Central memory CD8-positive, alpha-beta T cell (primary cell): ENCODE results near the gene DYSF.

Source experiments
- ATAC-seq: fragments of 150-1000 bp; cut with Tn5 transposase; replicated peaks from 2 replicates; pipeline ENCODE4 v1.10.0; 2022; ENCODE audit warnings: mild to moderate bottlenecking, moderate FRiP score, moderate number of reproducible peaks; ENCODE audit not compliant: poor library complexity, severe bottlenecking; ENCODE audit errors: extremely low read depth
- DNase-seq, 2 donors: peaks; one replicate each; pipeline ENCODE4 v3.0.0; 2021; ENCODE audit warnings: low spot score in 2 of 2
- H3K27ac Mint-ChIP-seq: one replicate; pipeline ENCODE4 v1.8.0; 2022; ENCODE audit warnings: low read depth, mild to moderate bottlenecking, moderate library complexity, mixed read lengths
- H3K27me3 Mint-ChIP-seq: one replicate; pipeline ENCODE4 v1.8.0; 2022; ENCODE audit warnings: mixed read lengths
- H3K36me3 Mint-ChIP-seq: one replicate; pipeline ENCODE4 v1.8.0; 2022; ENCODE audit warnings: mild to moderate bottlenecking, moderate library complexity, mixed read lengths; ENCODE audit not compliant: insufficient read depth
- H3K4me1 Mint-ChIP-seq: one replicate; pipeline ENCODE4 v1.8.0; 2022; ENCODE audit warnings: mixed read lengths
- H3K4me3 Mint-ChIP-seq: one replicate; pipeline ENCODE4 v1.8.0; 2022; ENCODE audit warnings: mild to moderate bottlenecking, moderate library complexity, mixed read lengths
- H3K9me3 Mint-ChIP-seq: one replicate; pipeline ENCODE4 v1.8.0; 2022; ENCODE audit warnings: mixed read lengths

The DYSF gene

DNA sequence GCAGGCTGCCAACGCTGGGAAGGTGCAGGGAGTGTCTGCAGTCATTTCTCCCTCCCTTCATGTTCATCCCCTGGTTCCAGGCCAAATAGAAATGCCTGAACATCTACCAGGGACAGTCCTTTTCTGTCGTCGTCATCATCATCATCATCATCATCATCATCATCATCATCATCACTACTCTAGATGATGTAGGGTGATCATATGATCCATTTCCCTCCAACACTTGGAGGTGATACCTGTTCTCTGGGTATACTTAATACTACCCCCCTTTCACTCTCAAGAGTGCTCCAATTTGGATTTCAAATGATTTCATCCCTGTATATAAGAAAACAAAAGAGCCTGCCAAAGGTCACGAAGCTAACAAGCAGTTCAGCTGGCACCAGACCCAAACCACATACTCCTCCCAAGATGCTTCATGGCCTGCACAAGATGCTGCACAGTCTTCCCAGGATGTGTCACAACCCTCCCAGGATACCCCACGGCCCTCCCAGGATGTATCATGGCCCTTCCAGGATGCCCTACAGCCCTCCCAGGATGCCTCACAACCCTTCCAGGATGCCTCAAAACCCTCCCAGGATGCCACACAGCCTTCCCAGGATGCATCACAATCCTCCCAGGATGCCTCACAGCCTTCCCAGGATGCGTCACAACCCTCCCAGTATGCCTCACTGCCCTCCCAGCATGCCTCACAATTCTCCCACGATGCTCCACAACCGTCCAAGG lies 257.9 kb downstream of the DYSF start:
- Mint-ChIP-seq H3K4me1 (no peaks in the 10 kb centered on the region), H3K9me3 (no peaks in the 10 kb centered on the region), H3K4me3 (no peak overlapping the region), H3K36me3 (peaks cover 1% of the 10 kb centered on the region), H3K27me3 (peaks cover 28% of the 10 kb centered on the region), H3K27ac (no peak overlapping the region)
- ATAC-seq (no peak), DNase-seq (no peak)

DNA sequence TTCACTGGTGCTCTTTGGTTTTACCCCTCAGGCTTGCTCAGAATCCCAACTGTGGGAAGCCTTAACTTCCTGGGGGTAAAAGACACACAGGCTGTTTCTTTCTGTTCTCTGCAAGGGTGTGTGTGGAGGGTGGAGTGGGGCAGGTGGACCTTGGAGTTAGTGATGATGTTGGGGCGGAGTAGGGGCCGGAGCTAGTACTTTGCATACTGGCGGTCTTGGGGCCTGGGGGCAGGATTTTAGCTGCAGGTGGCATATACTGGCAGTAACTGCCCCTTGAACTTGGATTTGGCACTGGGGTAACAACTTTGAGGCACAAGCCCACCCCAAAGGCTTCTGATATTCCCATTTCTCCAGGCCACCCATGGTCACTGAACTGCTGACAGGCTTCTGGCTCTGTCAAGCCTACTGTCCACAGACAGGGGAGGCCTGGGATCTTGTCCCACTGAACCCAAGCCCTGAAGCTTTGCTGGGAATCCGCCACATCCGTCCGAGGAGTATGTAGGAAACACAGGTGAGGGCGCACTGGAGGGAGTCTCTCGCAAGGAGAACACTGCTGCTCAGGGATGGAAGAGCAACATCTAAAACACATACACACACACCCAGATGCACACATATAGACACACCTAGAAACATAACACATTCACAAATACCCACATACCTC lies 258.9 kb downstream of the DYSF start:
- Mint-ChIP-seq H3K36me3 (peaks cover 1% of the 10 kb centered on the region), H3K9me3 (no peaks in the 10 kb centered on the region), H3K27ac (no peak overlapping the region), H3K4me1 (no peaks in the 10 kb centered on the region), H3K4me3 (no peak overlapping the region), H3K27me3 (peaks cover 28% of the 10 kb centered on the region)
- ATAC-seq (no peak), DNase-seq (no peak)

DNA sequence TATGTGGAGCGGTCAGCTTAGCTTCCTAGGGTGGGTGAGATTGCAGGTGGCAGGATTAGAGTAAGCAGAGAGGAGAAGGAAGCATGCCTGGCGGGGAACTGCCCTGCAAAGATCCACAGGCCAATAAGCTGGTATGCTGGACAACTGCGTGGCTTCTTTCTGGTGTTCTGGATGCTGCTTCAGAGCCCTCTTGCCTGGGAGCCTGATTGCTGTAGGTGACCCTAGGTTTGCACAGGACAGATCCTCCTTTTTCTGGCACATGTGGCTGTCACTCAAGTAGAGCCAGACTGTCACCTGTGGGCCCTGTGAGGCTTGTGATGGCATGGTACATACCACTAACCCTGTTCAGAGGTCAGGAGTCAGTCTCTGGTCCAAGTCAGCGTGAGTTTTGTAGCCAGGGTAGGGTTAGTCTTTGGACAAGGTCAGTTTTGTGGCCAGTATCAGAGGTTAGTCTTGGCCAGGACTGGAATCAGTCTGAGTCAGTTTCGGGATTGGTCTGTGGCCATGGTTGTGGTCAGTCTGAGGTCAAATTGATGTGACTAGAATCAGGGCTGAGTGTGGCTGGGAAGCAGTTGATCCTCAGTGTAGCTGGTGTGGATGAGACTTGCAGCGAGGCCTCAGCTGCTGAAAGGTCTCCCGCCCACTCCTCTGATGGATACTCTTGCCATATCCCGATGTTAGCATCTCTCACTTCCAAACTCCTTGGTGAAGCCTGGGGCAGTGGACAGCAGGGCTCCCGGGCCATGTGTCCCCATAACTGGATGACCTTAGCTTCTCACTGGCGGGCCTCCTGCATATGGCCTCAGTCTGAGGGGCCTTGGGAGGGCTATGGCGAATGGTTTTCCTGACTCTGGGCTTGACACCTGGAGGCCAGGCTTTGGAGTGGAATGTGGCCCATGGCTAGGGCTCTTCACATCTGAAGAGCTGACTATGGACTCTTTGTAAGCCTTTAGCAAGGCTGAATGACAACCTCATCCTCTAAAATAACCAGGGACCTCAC lies 260.5 kb downstream of the DYSF start:
- no peak overlapping the region for H3K27ac Mint-ChIP-seq
- H3K27me3 Mint-ChIP-seq, result peaks cover 37% of the 10 kb centered on the region
- H3K9me3 Mint-ChIP-seq, result no peaks in the 10 kb centered on the region
- peaks cover 3% of the 10 kb centered on the region for H3K36me3 Mint-ChIP-seq
- ATAC-seq (no peak), DNase-seq (no peak)
- H3K4me1 Mint-ChIP-seq, result no peaks in the 10 kb centered on the region
- H3K4me3 Mint-ChIP-seq, result no peak overlapping the region

DNA sequence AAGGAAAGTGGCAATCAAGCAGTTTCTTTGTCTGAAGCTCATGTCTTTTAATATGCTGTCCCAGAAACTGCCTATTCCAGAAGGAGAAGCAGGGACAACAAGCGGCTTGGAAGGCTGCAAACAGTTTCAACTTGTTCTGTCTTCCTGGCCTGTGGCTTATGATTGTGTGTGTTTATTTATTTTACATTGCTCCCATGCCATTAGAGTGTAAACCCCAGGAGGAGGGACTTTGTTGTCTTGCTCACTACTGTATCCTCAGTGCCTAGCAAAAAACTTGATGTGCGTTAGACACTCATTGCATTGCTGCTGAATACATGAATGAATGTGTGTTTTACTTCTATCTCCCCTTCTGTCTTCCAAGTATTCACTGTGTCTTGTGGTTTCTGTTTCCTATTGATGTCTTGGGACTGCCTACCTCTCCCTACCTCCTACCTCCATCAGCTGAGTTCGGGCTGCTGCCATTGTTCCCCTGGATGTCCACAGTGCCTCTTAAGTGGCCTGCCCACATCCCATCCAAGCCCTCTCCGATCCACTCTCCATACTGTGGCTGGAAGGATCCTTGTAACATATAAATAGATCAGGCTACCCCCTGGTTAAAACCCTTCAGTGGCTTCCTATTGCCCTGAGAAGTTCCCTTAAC lies 261.4 kb downstream of the DYSF start:
- Mint-ChIP-seq H3K36me3 (peaks cover 3% of the 10 kb centered on the region), H3K27ac (no peak overlapping the region), H3K27me3 (peaks cover 36% of the 10 kb centered on the region), H3K4me1 (no peaks in the 10 kb centered on the region), H3K4me3 (no peak overlapping the region), H3K9me3 (no peaks in the 10 kb centered on the region)
- DNase-seq (no peak), ATAC-seq (no peak)

DNA sequence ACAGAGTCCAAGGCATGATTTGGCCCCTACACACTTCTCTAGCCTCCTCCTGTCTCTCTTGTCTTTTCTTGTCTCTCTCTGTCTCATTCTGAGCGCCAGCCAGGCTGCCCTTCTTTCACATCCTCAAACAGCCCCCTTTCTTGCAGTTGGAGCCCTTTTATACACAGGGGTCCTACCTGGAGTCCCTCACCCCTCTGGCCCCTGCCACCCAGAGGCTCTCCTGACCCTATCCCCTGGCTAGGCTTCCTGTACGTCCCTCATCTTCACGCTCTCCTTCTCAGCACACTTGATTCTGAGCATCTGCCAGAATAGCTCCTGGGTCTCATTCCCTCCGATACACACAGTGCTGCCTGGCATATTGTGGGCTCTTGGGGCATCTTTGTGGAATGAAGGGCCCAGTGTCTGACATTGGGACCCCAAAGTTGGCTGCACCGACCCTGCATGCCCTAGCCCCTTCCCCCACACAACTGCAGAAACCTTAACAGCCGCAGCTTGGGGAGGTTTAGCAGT lies 261.9 kb downstream of the DYSF start:
- ATAC-seq (no peak), DNase-seq (no peak)
- H3K27me3 Mint-ChIP-seq, result peaks cover 30% of the 10 kb centered on the region
- H3K9me3 Mint-ChIP-seq, result no peaks in the 10 kb centered on the region
- H3K36me3 Mint-ChIP-seq, result peaks cover 3% of the 10 kb centered on the region
- H3K4me3 Mint-ChIP-seq, result no peak overlapping the region
- H3K4me1 Mint-ChIP-seq, result no peaks in the 10 kb centered on the region
- H3K27ac Mint-ChIP-seq, result no peak overlapping the region

DNA sequence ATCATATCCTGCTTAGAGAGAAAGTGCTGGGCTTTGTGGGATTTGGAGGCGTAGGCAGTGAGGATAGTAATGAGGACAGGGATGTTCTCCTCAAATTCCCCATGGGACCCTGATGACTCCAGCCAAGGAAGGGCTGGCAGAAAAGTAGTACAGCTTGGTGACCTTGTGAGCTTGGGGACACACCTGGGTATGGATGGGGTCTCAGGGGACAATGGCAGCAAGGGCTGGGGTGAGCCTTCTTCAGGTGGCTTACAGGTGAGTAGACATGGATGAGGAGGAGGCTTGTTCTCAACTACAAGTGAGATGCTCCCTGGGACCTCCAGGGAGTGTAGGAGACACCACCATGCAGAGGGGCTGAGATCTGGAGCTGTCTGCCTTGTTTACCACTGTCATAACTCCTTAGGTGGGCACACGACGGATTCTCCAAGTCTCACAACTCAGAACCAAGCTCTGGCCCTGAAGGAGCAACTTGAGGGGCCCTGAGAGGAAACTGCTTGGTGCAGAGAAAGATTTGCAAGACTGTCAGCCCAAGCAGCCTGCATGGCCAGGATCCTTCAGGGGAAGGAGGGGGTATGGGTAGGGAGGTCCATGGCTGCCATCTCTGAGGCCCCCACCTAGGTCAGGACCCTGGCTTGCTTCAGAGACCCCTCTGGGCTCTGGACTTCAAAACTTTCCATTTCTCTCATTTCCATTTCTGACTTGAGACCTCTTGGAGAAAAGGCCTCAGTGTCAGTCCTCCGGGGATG lies 262.8 kb downstream of the DYSF start:
- H3K9me3 Mint-ChIP-seq, result no peaks in the 10 kb centered on the region
- DNase-seq (no peak), ATAC-seq (no peak)
- no peak overlapping the region for H3K4me3 Mint-ChIP-seq
- peaks cover 3% of the 10 kb centered on the region for H3K36me3 Mint-ChIP-seq
- no peak overlapping the region for H3K27ac Mint-ChIP-seq
- H3K27me3 Mint-ChIP-seq, result peaks cover 22% of the 10 kb centered on the region
- H3K4me1 Mint-ChIP-seq, result no peaks in the 10 kb centered on the region

DNA sequence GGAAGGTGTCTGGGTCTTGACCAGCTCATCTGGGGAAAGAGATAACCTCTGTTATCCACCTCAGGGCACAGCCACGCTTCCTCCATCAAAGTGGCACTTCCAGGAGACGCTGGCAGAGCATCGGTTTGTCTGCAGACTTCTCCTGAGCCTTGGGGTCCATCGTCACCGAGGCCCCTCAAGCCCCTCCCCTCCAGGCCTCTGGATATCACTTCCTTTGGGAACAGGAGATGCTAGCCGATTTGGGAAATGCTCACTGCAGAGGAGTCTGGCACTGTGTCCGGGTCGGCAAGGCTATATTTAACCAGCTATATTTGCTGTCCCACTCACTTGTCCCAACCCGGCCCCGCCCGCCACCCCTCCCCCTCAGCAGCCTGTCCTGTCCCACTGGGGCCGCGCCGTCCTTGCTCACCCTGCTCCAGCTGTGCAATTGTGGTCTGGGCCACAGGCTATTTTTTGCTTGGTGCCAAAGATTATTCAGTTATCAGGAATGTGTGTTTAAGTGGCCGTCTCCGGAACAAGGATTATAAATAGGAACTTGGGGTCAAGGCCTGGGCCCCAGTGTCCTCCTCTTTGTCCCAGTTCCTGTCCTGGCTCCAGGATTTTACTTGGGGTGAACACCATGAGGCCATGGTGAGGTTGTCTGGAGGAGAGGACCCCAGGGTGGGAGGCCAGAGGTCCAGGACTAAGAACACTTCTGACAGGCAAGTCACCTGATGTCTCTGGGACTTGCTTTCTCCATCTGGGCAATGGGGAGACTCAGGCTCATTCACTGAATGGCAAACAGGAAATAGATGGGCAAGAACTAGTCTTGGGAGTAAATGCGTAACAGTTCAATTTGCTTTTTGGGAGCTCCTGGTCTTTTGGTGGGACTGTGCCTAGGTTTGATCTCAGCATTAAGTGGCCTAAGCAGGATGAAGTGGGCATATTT lies 263.6 kb downstream of the DYSF start:
- ATAC-seq, result no peak
- DNase-seq, result no peak
- H3K27ac Mint-ChIP-seq, result no peak overlapping the region
- H3K9me3 Mint-ChIP-seq, result peaks cover under 1% of the 10 kb centered on the region
- H3K4me1 Mint-ChIP-seq, result no peaks in the 10 kb centered on the region
- peaks cover 13% of the 10 kb centered on the region for H3K27me3 Mint-ChIP-seq
- H3K36me3 Mint-ChIP-seq, result peaks cover 3% of the 10 kb centered on the region
- H3K4me3 Mint-ChIP-seq, result no peak overlapping the region

DNA sequence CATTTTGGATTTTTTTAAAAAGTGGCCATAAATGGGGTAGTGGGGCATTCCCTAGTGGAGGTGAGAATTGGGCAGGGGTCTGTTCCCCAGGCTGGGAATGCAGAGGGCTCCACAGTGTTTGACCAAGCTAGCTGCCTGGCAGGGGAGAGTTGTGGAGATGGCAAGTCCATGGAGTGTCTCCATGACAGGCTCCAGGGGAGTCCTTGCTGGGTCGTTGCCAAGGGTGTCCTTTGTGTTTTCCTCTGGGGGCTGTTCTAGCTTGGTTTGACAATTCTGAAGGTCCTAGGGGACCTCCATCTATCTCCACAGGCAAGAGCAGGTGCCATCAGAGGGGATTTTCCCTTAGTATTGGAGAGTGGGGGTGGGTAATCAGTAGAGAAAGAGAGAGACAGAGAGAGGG lies 265.3 kb downstream of the DYSF start:
- DNase-seq, result no peak
- peaks cover 6% of the 10 kb centered on the region for H3K9me3 Mint-ChIP-seq
- ATAC-seq, result no peak
- H3K36me3 Mint-ChIP-seq, result peaks cover 1% of the 10 kb centered on the region
- H3K27me3 Mint-ChIP-seq, result peaks cover 9% of the 10 kb centered on the region
- H3K4me3 Mint-ChIP-seq, result no peak overlapping the region
- H3K27ac Mint-ChIP-seq, result no peak overlapping the region
- no peaks in the 10 kb centered on the region for H3K4me1 Mint-ChIP-seq

DNA sequence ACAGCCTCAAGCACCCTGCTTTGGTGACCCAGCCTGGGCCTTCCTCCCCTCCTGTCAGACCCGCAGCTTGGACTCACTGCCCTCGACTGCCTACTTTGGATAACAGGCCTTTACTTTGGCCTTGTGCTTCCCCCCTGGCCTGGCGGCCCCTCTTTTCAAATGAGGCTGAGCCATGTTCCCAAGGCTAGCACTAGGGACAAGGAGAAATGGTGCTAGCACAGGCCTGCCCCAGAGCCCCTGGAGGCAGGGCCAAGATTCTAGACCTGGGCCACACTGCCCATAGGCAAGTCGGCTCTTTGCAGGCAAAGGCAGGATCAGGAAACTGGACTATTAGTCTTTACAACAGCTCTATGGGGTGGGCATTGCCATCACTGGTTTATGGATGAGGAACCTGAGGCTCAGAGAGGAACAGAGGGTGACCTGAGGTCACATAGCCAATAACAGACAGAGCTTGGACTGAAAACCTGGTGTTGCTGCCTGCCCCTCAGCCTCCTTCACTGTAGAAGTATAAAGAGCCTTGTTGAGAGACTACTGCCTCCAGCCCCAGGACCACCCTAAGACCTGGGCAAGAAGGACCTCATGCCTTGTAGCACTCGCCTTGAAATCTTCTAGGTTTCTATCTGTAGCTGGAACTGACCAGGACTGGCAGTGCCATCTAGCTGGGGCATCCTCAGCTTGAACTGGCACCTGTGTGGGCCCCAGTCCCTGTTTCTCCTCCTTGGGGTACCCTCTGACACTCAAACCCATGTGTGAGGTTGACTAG lies 266.3 kb downstream of the DYSF start:
- H3K36me3 Mint-ChIP-seq, result peaks cover 1% of the 10 kb centered on the region
- peaks cover 6% of the 10 kb centered on the region for H3K9me3 Mint-ChIP-seq
- H3K27me3 Mint-ChIP-seq, result peaks cover 9% of the 10 kb centered on the region
- H3K27ac Mint-ChIP-seq, result no peak overlapping the region
- ATAC-seq (no peak), DNase-seq (no peak)
- no peak overlapping the region for H3K4me3 Mint-ChIP-seq
- no peaks in the 10 kb centered on the region for H3K4me1 Mint-ChIP-seq

DNA sequence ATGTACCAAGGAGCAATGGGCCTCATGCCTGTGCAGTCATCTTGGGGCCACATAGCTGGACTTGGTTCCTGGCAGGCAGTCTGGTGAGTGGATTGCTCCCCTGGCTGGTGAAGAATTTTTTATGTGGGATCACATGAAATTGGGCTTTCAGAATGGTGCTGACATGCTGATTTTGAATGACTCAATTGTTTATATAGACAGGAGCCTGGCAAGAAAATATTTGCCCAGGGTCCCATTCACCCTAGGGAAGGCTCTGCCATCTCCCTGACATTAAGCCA lies 266.9 kb downstream of the DYSF start:
- peaks cover 9% of the 10 kb centered on the region for H3K27me3 Mint-ChIP-seq
- peaks cover 6% of the 10 kb centered on the region for H3K9me3 Mint-ChIP-seq
- DNase-seq (no peak), ATAC-seq (no peak)
- peaks cover 1% of the 10 kb centered on the region for H3K36me3 Mint-ChIP-seq
- no peak overlapping the region for H3K4me3 Mint-ChIP-seq
- H3K27ac Mint-ChIP-seq, result no peak overlapping the region
- H3K4me1 Mint-ChIP-seq, result no peaks in the 10 kb centered on the region
